Measurements from ENCODE around the gene UBTD2.

The UBTD2 gene

GRCh38 chr5:172243302-172243701, 40.3 kb downstream of the UBTD2 start:
- TF ChIP-seq CTCF (IDR thresholded peaks at IDR 0.05; ENCODE audit: extremely low read depth, missing control alignments), result no peak
- DNase-seq (ENCODE audit: low spot score), result no peak

GRCh38 chr5:172238334-172238733, 45.2 kb downstream of the UBTD2 start:
- DNase-seq (ENCODE audit: low spot score), result no peak
- TF ChIP-seq CTCF (IDR thresholded peaks at IDR 0.05; ENCODE audit: extremely low read depth, missing control alignments), result no peak

- no peak for DNase-seq (ENCODE audit: low spot score)
- no peak for TF ChIP-seq CTCF (IDR thresholded peaks at IDR 0.05; ENCODE audit: extremely low read depth, missing control alignments)
Observed at GRCh38 chr5:172235827-172236736, 47.5 kb downstream of the UBTD2 start.

- DNase-seq (ENCODE audit: low spot score), result no peak
- no peak for TF ChIP-seq CTCF (IDR thresholded peaks at IDR 0.05; ENCODE audit: extremely low read depth, missing control alignments)
Observed at GRCh38 chr5:172235132-172235780, 48.3 kb downstream of the UBTD2 start.

GRCh38 chr5:172234031-172234430, 49.5 kb downstream of the UBTD2 start:
- TF ChIP-seq CTCF (IDR thresholded peaks at IDR 0.05; ENCODE audit: extremely low read depth, missing control alignments), result no peak
- no peak for DNase-seq (ENCODE audit: low spot score)

- no peak for DNase-seq (ENCODE audit: low spot score)
- no peak for TF ChIP-seq CTCF (IDR thresholded peaks at IDR 0.05; ENCODE audit: extremely low read depth, missing control alignments)
Observed at GRCh38 chr5:172229904-172230303, 53.7 kb downstream of the UBTD2 start.

- TF ChIP-seq CTCF (IDR thresholded peaks at IDR 0.05; ENCODE audit: extremely low read depth, missing control alignments), result no peak
- no peak for DNase-seq (ENCODE audit: low spot score)
Observed at GRCh38 chr5:172224996-172225395, 58.6 kb downstream of the UBTD2 start.
